Measurements from ENCODE around the gene ZNF25. TPM values are rescaled to one million over a fixed set of nuclear protein-coding genes. Genes with fewer than 3 reads are reported as not detected.
"Not testable (repeated sequence)": the region's sequence is repeated elsewhere in the genome, so short reads cannot be mapped to it uniquely, and the experiment has no call there.

The ZNF25 gene
- total RNA-seq, result 1 to 10 TPM; 2.9 to 5.2 (median 3.9) TPM
- polyA plus RNA-seq, result 1 to 10 TPM; 3.6 to 7.8 TPM

DNA sequence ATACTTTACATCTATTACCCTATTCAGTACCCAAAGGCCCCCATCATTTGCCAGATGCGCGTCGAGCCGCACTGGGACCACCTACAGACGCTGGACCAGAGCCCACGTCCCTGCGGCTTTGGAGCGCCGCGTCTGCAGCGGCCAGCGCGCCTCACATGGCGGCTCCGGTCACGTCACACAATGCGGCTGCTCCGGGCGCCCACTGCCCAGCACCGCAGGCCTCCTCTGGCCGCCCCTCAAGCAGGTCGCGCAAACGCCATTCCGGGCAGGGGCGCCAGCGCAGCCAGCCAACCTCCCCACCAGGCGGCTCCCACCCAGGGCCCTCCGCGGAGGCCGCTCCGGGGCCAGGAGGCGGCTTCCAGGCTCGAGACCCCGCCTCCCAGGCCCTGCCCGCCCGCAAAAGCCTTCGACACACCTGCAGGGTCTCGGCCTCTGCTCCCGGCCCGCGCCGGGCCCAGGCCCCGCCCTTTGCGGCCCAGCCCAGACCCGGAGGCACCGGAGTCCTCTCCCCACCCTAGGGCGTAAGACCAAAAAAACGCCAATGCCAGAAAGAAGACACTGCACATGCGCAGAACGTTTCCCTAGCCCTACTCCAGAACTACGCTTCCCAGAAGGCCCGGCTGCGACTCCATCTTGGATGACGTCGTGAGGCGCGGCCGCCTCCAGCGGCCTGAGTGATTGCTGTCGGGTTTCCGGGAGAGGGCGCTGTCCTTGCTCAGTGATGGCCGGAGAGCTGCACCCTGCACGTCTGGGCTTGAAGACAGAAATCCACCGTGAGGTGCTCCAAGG lies at the start of gene ZNF25:
TSS of gene ZNF25 (minus strand) at position 557 of the 789 bp plus-strand sequence. CDS start 4,925 bp downstream, outside the sequence.
- peak within 1 kb of the TSS; percentile 94 to 99 (median 98) for H3K27ac ChIP-seq
- no peaks in the 10 kb centered on the region for H3K9me3 ChIP-seq
- FAIRE-seq (peak; percentile 97), ATAC-seq (peak; percentile 94 to 98 (median 96)), DNase-seq (peak; percentile 96 to 99 (median 98))
- no peaks in the 10 kb centered on the region for H3K27me3 ChIP-seq
- no peaks in the 10 kb centered on the region for H3K36me3 ChIP-seq
- H3K4me3 ChIP-seq, result peak within 1 kb of the TSS; percentile 42 to 89 (median 77)
- WGBS, 2 donors, result 0% methylated on average over 64 to 66 of the region's 66 CpGs
- peaks cover 0 to 5% (median 4%) of the 10 kb centered on the region in 3 donors for H3K4me1 ChIP-seq
- intact Hi-C loops (cut with DNase I), result no loop called here
- peak; percentile 75 to 86 (median 80) for TF ChIP-seq CTCF (IDR thresholded peaks at IDR 0.05)

DNA sequence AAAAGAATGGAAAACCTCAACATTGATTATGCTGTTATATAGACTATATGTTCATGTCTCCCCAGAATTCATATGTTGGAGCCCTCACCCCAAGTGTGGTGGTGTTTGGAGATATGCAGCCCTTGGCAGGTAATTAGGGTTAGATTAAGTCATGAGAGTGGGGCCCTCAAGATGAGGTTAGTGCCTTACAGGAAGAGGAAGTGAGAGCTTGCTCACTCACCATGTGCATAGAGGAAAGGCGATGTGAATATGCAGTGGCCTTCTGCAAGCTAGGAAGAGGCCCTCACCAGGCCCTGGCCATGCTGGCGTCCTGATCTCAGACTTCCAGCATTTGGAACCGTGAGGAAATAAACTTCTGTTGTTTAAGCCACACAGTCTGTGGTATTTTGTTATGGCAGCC lies 48.8 kb upstream of the ZNF25 start:
- H3K27ac ChIP-seq, result no peak overlapping the region
- no peak overlapping the region for H3K4me3 ChIP-seq
- peaks cover 0 to 41% (median 11%) of the 10 kb centered on the region in 3 donors for H3K36me3 ChIP-seq
- FAIRE-seq (no peak), ATAC-seq (peak in 1 of 4 donors; percentile 18), DNase-seq (no peak)
- intact Hi-C loops (cut with DNase I), result no loop called here
- H3K27me3 ChIP-seq, result no peaks in the 10 kb centered on the region
- H3K9me3 ChIP-seq, result no peaks in the 10 kb centered on the region
- WGBS, 2 donors, result 92 to 98% methylated on average over 3 of the region's 3 CpGs
- no peaks in the 10 kb centered on the region for H3K4me1 ChIP-seq
- TF ChIP-seq CTCF (IDR thresholded peaks at IDR 0.05), result no peak

GRCh38 chr10:38019124-38019523 lies 42.7 kb upstream of the ZNF25 start:
- H3K27me3 ChIP-seq; intact Hi-C loops (cut with DNase I); H3K4me3 ChIP-seq; H3K9me3 ChIP-seq; H3K27ac ChIP-seq; DNase-seq; ATAC-seq; H3K4me1 ChIP-seq; FAIRE-seq: not testable (repeated sequence)
- peaks cover 0 to 56% (median 14%) of the 10 kb centered on the region in 3 donors for H3K36me3 ChIP-seq
- WGBS, 2 donors, result 67 to 69% methylated on average over 3 to 4 of the region's 4 CpGs

DNA sequence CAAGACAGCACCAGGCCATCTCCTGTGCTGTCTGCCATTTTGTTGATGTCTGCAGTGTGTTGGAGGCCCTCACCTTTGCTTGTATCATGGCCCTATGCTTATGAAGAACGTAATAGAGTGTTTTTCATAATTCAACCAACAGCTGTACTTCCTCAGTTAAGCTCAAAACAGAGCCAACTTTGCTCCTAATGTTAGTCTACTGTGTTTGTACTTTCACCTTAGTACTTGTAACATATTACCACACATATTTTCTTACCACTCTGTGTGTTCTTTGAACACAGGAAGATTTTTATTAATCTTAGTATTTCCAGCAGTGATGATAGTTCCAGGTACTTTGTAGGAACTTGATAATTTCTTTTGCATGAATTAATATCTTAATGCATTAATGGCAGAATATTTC lies 39.9 kb upstream of the ZNF25 start:
- TF ChIP-seq CTCF (IDR thresholded peaks at IDR 0.05), result no peak
- FAIRE-seq, result peak; percentile 69

GRCh38 chr10:38010119-38010903 lies 33.9 kb upstream of the ZNF25 start, which contains the start of gene ZNF33A:
TSS of gene ZNF33A (plus strand) at chr10:38010675. CDS start at chr10:38012342, 1,667 bp downstream.
- intact Hi-C loops (cut with DNase I), result no loop called here
- peak within 1 kb of the TSS; percentile 60 to 83 (median 68) for H3K4me3 ChIP-seq
- no peaks in the 10 kb centered on the region for H3K27me3 ChIP-seq
- peaks cover 0 to 6% (median 0%) of the 10 kb centered on the region in 3 donors for H3K36me3 ChIP-seq
- H3K27ac ChIP-seq, result peak within 1 kb of the TSS; percentile 96 to 99 (median 98)
- peaks cover 4 to 12% (median 9%) of the 10 kb centered on the region in 3 donors for H3K4me1 ChIP-seq
- ATAC-seq (peak; percentile 95 to 98 (median 98)), DNase-seq (peak; percentile 92 to 97 (median 92)), FAIRE-seq (no peak)
- no peaks in the 10 kb centered on the region for H3K9me3 ChIP-seq
- TF ChIP-seq CTCF (IDR thresholded peaks at IDR 0.05), result no peak
- 1% methylated on average over 46 of the region's 46 CpGs for WGBS, 2 donors

More for the DNA sequence above, 39.9 kb upstream of the ZNF25 start:
- H3K4me3 ChIP-seq, result no peak overlapping the region
- no peaks in the 10 kb centered on the region for H3K9me3 ChIP-seq
- no peak overlapping the region for H3K27ac ChIP-seq
- H3K36me3 ChIP-seq, result peaks cover 0 to 51% (median 14%) of the 10 kb centered on the region in 3 donors
- 94 to 96% methylated on average over 1 of the region's 1 CpG for WGBS, 2 donors
- ATAC-seq (no peak), DNase-seq (no peak)
- H3K27me3 ChIP-seq, result no peaks in the 10 kb centered on the region
- intact Hi-C loops (cut with DNase I), result no loop called here
- H3K4me1 ChIP-seq, result peaks cover 0 to 9% (median 6%) of the 10 kb centered on the region in 3 donors
